HL-60 (cell line): ENCODE data around the gene COX20.
A peak's percentile ranks its signal among the peaks of the same experiment; 100 is the strongest.

Experiments used
- DNase-seq, 2 experiments: peaks; one replicate each; pipeline ENCODE4 v3.0.0-alpha.2; 2010 to 2020; ENCODE audit warnings: low read depth in 1 of 2, low spot score in 1 of 2
- H3K27ac ChIP-seq: fragments of 250-450 bp; sonication (Bioruptor Pico); replicated peaks from 2 replicates; pipeline ENCODE4 v1.5.1; 2020; ENCODE audit warnings: mild to moderate bottlenecking, moderate library complexity
- H3K27me3 ChIP-seq: fragments of 250-450 bp; sonication (Bioruptor Pico); 2 replicates; pipeline ENCODE4 v1.5.1; 2021; ENCODE audit warnings: mild to moderate bottlenecking, moderate library complexity; ENCODE audit not compliant: insufficient read depth, poor library complexity, severe bottlenecking
- H3K4me3 ChIP-seq: replicated peaks from 2 replicates; pipeline ENCODE4 v1.5.1; 2011; ENCODE audit warnings: mild to moderate bottlenecking, control low read depth, low read length; ENCODE audit not compliant: insufficient read depth
- CTCF ChIP-seq: IDR thresholded peaks from one replicate; pipeline ENCODE4 v1.5.1; 2011; ENCODE audit warnings: low read length, control low read depth, inconsistent platforms; ENCODE audit not compliant: insufficient read depth
- GABPA ChIP-seq: IDR thresholded peaks from 2 replicates; pipeline ENCODE4 v1.6.1; 2012; ENCODE audit warnings: low read depth
- POLR2AphosphoS5 ChIP-seq: IDR thresholded peaks from 2 replicates; pipeline ENCODE4 v1.6.1; 2012; ENCODE audit warnings: low read depth
- REST ChIP-seq: IDR thresholded peaks from 2 replicates; pipeline ENCODE4 v1.6.1; 2012; ENCODE audit warnings: low read depth; ENCODE audit not compliant: insufficient replicate concordance
- SPI1 ChIP-seq: IDR thresholded peaks from 2 replicates; pipeline ENCODE4 v1.6.1; 2012; ENCODE audit warnings: low read depth, mild to moderate bottlenecking, borderline replicate concordance

COX20 gene

GRCh38 chr1:244801246-244801645 is 34.2 kb upstream of the COX20 start:
- Histone ChIP-seq H3K27me3 (no peaks in the 10 kb centered on the region), H3K4me3 (no peak overlapping the region), H3K27ac (no peak overlapping the region)
- DNase-seq, result peak; percentile 28 to 55
- TF ChIP-seq SPI1 (no peak), CTCF (peak; percentile 46)

- H3K27ac ChIP-seq, result no peak overlapping the region
- no peak overlapping the region for H3K4me3 ChIP-seq
- DNase-seq, result no peak
- no peaks in the 10 kb centered on the region for H3K27me3 ChIP-seq
- TF ChIP-seq REST (no peak), GABPA (no peak), CTCF (no peak), SPI1 (no peak), POLR2AphosphoS5 (no peak)
Observed at GRCh38 chr1:244802041-244802440, 33.4 kb upstream of the COX20 start.

- Histone ChIP-seq H3K27me3 (no peaks in the 10 kb centered on the region), H3K4me3 (no peak overlapping the region), H3K27ac (no peak overlapping the region)
- no peak for DNase-seq
- TF ChIP-seq CTCF, result no peak
- no peak for TF ChIP-seq SPI1
- no peak for TF ChIP-seq POLR2AphosphoS5
- TF ChIP-seq REST, result no peak
- no peak for TF ChIP-seq GABPA
Observed at GRCh38 chr1:244802556-244803239, 32.8 kb upstream of the COX20 start.

GRCh38 chr1:244804841-244805240 is 30.6 kb upstream of the COX20 start:
- DNase-seq, result no peak
- TF ChIP-seq REST (no peak), SPI1 (no peak), POLR2AphosphoS5 (no peak), GABPA (no peak), CTCF (no peak)
- Histone ChIP-seq H3K27me3 (no peaks in the 10 kb centered on the region), H3K4me3 (no peak overlapping the region), H3K27ac (no peak overlapping the region)
